H1 (cell line): ENCODE results near the gene GSTM2. TPM values are rescaled to one million over a fixed set of nuclear protein-coding genes. Genes with fewer than 3 reads are reported as not detected.
A peak's percentile ranks its signal among the peaks of the same experiment; 100 is the strongest.

Experiments
- CTCF ChIA-PET: fragments of 300-600 bp; sonication (Branson Sonifier 250); formaldehyde crosslinking; loops from one replicate; lab custom pipeline; 2021; ENCODE audit not compliant: partially characterized antibody; lab: Charles Lee
- POLR2A ChIA-PET: fragments of 300-600 bp; sonication (Branson Sonifier 250); formaldehyde crosslinking; loops from one replicate; lab custom pipeline; 2021; ENCODE audit warnings: inconsistent platforms; ENCODE audit not compliant: partially characterized antibody; lab: Charles Lee
- DNase-seq, 2 experiments: peaks; one replicate each; pipeline versions ENCODE4 v3.0.0 to v3.0.0-alpha.2; 2010 to 2022; ENCODE audit warnings: low spot score in 2 of 2, low read depth in 1 of 2, mixed read lengths in 1 of 2
- FAIRE-seq: peaks from 2 replicates; lab custom pipeline; 2011; peaks lifted over from hg19 to GRCh38; lab: Jason Lieb, UNC
- H2AFZ ChIP-seq: 2 replicates; pipeline ENCODE4 v1.8.1; 2012; ENCODE audit warnings: low read length, inconsistent platforms
- H2AK5ac ChIP-seq: 2 replicates; pipeline ENCODE4 v1.6.1; 2013; ENCODE audit warnings: low read depth, low read length
- H2BK120ac ChIP-seq: replicated peaks from 2 replicates; pipeline ENCODE3; 2013; ENCODE audit warnings: low read depth, low read length, inconsistent platforms
- H2BK12ac ChIP-seq: 2 replicates; pipeline ENCODE4 v1.6.1; 2013; ENCODE audit warnings: low read depth, low read length
- H2BK15ac ChIP-seq: 2 replicates; pipeline ENCODE4 v1.6.1; 2013; ENCODE audit warnings: low read length
- H2BK20ac ChIP-seq: 2 replicates; pipeline ENCODE4 v1.6.1; 2013; ENCODE audit warnings: low read length
- H2BK5ac ChIP-seq: 2 replicates; pipeline ENCODE4 v1.6.1; 2013; ENCODE audit warnings: low read depth, low read length
- H3K14ac ChIP-seq: 2 replicates; pipeline ENCODE4 v1.6.1; 2013; ENCODE audit warnings: inconsistent platforms; ENCODE audit not compliant: insufficient read length
- H3K18ac ChIP-seq: 2 replicates; pipeline ENCODE4 v1.6.1; 2013; ENCODE audit warnings: low read length; ENCODE audit errors: extremely low read depth
- H3K23ac ChIP-seq: 2 replicates; pipeline ENCODE4 v1.6.1; 2013; ENCODE audit warnings: inconsistent platforms; ENCODE audit not compliant: insufficient read length
- H3K23me2 ChIP-seq: 2 replicates; pipeline ENCODE4 v1.6.1; 2013; ENCODE audit warnings: low read depth, low read length
- H3K27ac ChIP-seq: 2 replicates; pipeline ENCODE4 v1.6.1; 2011; ENCODE audit warnings: low read depth, low read length, inconsistent platforms
- H3K27me3 ChIP-seq, 4 experiments: replicated peaks in 1 of 4; 1 replicate in 1 of 4; 2 replicates in 3 of 4; pipeline versions ENCODE4 v1.6.1 to v1.8.1; 2011 to 2013; ENCODE audit warnings: low read length in 3 of 4, mild to moderate bottlenecking in 3 of 4, inconsistent platforms in 2 of 4, mixed read lengths in 2 of 4, moderate library complexity in 1 of 4; ENCODE audit not compliant: control insufficient read depth in 3 of 4, insufficient read depth in 3 of 4; ENCODE audit errors: extremely low read depth in 1 of 4
- H3K36me3 ChIP-seq, 4 experiments: 2 replicates each; pipeline versions ENCODE4 v1.6.1 to v1.8.1; 2011 to 2013; ENCODE audit warnings: mild to moderate bottlenecking in 4 of 4, low read length in 3 of 4, moderate library complexity in 2 of 4, control low read depth in 1 of 4, inconsistent platforms in 1 of 4; ENCODE audit not compliant: insufficient read depth in 4 of 4, control insufficient read depth in 2 of 4
- H3K4ac ChIP-seq: replicated peaks from 2 replicates; pipeline ENCODE3; 2013; ENCODE audit warnings: low read length, low read depth, mixed read lengths, inconsistent platforms; ENCODE audit not compliant: insufficient read length
- H3K4me1 ChIP-seq, 4 experiments: replicated peaks in 1 of 4; 1 replicate in 1 of 4; 2 replicates in 3 of 4; pipeline versions ENCODE4 v1.6.1 to v1.8.1; 2011 to 2013; ENCODE audit warnings: low read length in 3 of 4, inconsistent platforms in 2 of 4, mixed read lengths in 1 of 4; ENCODE audit not compliant: insufficient read depth in 4 of 4, control insufficient read depth in 3 of 4
- H3K4me2 ChIP-seq, 2 experiments: 2 replicates each; pipeline versions ENCODE4 v1.6.1 to v1.8.1; 2011 to 2013; ENCODE audit warnings: low read depth in 2 of 2, low read length in 2 of 2, control low read depth in 1 of 2, inconsistent platforms in 1 of 2, mild to moderate bottlenecking in 1 of 2; ENCODE audit not compliant: insufficient read depth in 1 of 2
- H3K4me3 ChIP-seq, 4 experiments: fragments of 200-600, 300-600 bp in 1 of 4; sonication (generic), shearing (Covaris generic), sonication (Bioruptor Twin) in 1 of 4; 2 replicates each; pipeline versions ENCODE4 v1.5.1 to v1.8.1; 2011 to 2016; ENCODE audit warnings: low read length in 4 of 4, low read depth in 3 of 4, control low read depth in 2 of 4, inconsistent platforms in 2 of 4, mild to moderate bottlenecking in 2 of 4, mixed read lengths in 1 of 4, moderate library complexity in 1 of 4; ENCODE audit not compliant: insufficient read depth in 2 of 4; ENCODE audit errors: extremely low read depth in 1 of 4
- H3K56ac ChIP-seq: replicated peaks from 2 replicates; pipeline ENCODE3; 2013; ENCODE audit warnings: low read depth, mild to moderate bottlenecking, mixed read lengths, low read length, inconsistent platforms; ENCODE audit not compliant: insufficient read length
- H3K79me1 ChIP-seq: 2 replicates; pipeline ENCODE4 v1.6.1; 2013; ENCODE audit warnings: low read depth, low read length, control low read depth
- H3K79me2 ChIP-seq, 2 experiments: 2 replicates each; pipeline versions ENCODE4 v1.6.1 to v1.8.1; 2012 to 2013; ENCODE audit warnings: low read length in 2 of 2, mild to moderate bottlenecking in 2 of 2, inconsistent platforms in 1 of 2; ENCODE audit not compliant: insufficient read depth in 2 of 2, control insufficient read depth in 1 of 2
- H3K9ac ChIP-seq, 4 experiments: replicated peaks in 1 of 4; 1 replicate in 1 of 4; 2 replicates in 3 of 4; pipeline versions ENCODE4 v1.6.1 to v1.8.1; 2011 to 2013; ENCODE audit warnings: low read depth in 3 of 4, low read length in 3 of 4, control low read depth in 2 of 4, mild to moderate bottlenecking in 2 of 4, moderate library complexity in 2 of 4, inconsistent platforms in 1 of 4; ENCODE audit errors: extremely low read depth in 1 of 4
- H3K9me3 ChIP-seq, 2 experiments: 2 replicates each; pipeline versions ENCODE4 v1.6.1 to v1.8.1; 2012 to 2013; ENCODE audit warnings: mild to moderate bottlenecking in 2 of 2, moderate library complexity in 2 of 2, control low read depth in 1 of 2, inconsistent platforms in 1 of 2, low read depth in 1 of 2, low read length in 1 of 2, mixed read lengths in 1 of 2; ENCODE audit not compliant: insufficient read depth in 2 of 2
- H4K20me1 ChIP-seq, 2 experiments: replicated peaks in 1 of 2; 2 replicates each; pipeline versions ENCODE3 to v1.8.1; 2011 to 2013; ENCODE audit warnings: inconsistent platforms in 2 of 2, low read length in 2 of 2, mild to moderate bottlenecking in 1 of 2; ENCODE audit not compliant: insufficient read depth in 2 of 2, control insufficient read depth in 1 of 2
- H4K5ac ChIP-seq: 2 replicates; pipeline ENCODE4 v1.6.1; 2013; ENCODE audit warnings: low read length, low read depth, mixed read lengths, inconsistent platforms; ENCODE audit not compliant: insufficient read length
- H4K8ac ChIP-seq: 2 replicates; pipeline ENCODE4 v1.8.0; 2013; ENCODE audit warnings: mild to moderate bottlenecking, moderate library complexity, low read length, inconsistent platforms; ENCODE audit not compliant: insufficient read depth; ENCODE audit errors: extremely low read depth
- H4K91ac ChIP-seq: replicated peaks from 2 replicates; pipeline ENCODE3; 2013; ENCODE audit warnings: low read length, mixed read lengths, inconsistent platforms; ENCODE audit not compliant: insufficient read length
- SIN3A ChIP-seq, 2 experiments: IDR thresholded peaks in 1 of 2; conservative IDR thresholded peaks in 1 of 2; 2 replicates each; pipeline ENCODE4 v1.6.1; 2011 to 2012; ENCODE audit warnings: low read length in 2 of 2, improper control_type of control experiment in 1 of 2, low read depth in 1 of 2, mild to moderate bottlenecking in 1 of 2
- TAF1 ChIP-seq: IDR thresholded peaks from 2 replicates; pipeline ENCODE4 v1.6.1; 2011; ENCODE audit warnings: mild to moderate bottlenecking, low read depth, low read length
- WGBS, 2 experiments: shearing (Covaris generic) in 1 of 2; methylation state at CpG; one replicate each; pipeline versions ENCODE4 v1.1.6 to v1.1.7; 2013 to 2015; ENCODE audit warnings: low lambda C conversion rate in 2 of 2, mixed read lengths in 2 of 2, inconsistent platforms in 1 of 2, low coverage in 1 of 2, missing lambda C conversion rate in 1 of 2; ENCODE audit not compliant: insufficient replicate concordance in 2 of 2, insufficient coverage in 1 of 2, insufficient read length in 1 of 2; ENCODE audit errors: extremely low coverage in 1 of 2, missing lambda C conversion rate in 1 of 2; 5-methylcytosine and 5-hydroxymethylcytosine counted together
- long read RNA-seq, 2 experiments: library from RNA in 1 of 2; library from capped mRNA in 1 of 2; stranded (forward); transcript quantifications; one replicate each; pipeline ENCODE4 v2.0.0, GENCODE V29; 2021; ENCODE audit warnings: inconsistent platforms in 1 of 2
- polyA minus RNA-seq, 3 experiments: library from RNA; depleted of rRNA, polyadenylated mRNA; stranded (reverse); fragments of >200 nt; gene quantifications; 1 replicate in 2 of 3; 2 replicates in 1 of 3; pipeline ENCODE4 v1.2.3, GENCODE V29; 2011
- polyA plus RNA-seq, 7 experiments: library from polyadenylated mRNA; depleted of rRNA in 3 of 7; stranded (reverse) in 5 of 7; unstranded in 2 of 7; fragments of >200 nt in 5 of 7; fragments of 200-250 nt in 2 of 7; gene quantifications; 1 replicate in 5 of 7; 2 replicates in 1 of 7; 4 replicates in 1 of 7; pipeline versions ENCODE4 v1.2.1 to v1.2.3, GENCODE V29; 2011 to 2013; ENCODE audit warnings: missing spikeins in 2 of 7, mixed read lengths in 2 of 7
- total RNA-seq: library from RNA; stranded (reverse); fragmentation: NEBNext Ultra II Directional; extraction: Animal tissue kit (Norgen Biotek cat#: 25700); gene quantifications from 2 replicates; pipeline ENCODE4 v1.2.1, GENCODE V29; 2021
- TF ChIP-seq, protein P1 (sequence below): IDR thresholded peaks from 2 replicates; pipeline ENCODE4 v1.6.1; 2012; ENCODE audit warnings: inconsistent platforms

The GSTM2 gene
- total RNA-seq (9.6 and 12.2 TPM in 2 replicates), polyA plus RNA-seq (2011; rRNA removed) (20.7 and 23.1 TPM in 2 replicates), polyA minus RNA-seq (2011; rRNA and poly(A)+ RNA removed) (9.3 and 11.2 TPM in 2 replicates)
- 19.4 TPM for polyA plus RNA-seq (2011; cell fraction: cytosol; rRNA removed)
- 52.6 TPM for polyA plus RNA-seq (2011; cell fraction: nucleus; rRNA removed)
- 15.0 to 24.0 TPM (median 21.6 TPM) in 4 replicates for polyA plus RNA-seq (2012, experiment 1 of 2)
- polyA plus RNA-seq (2012, experiment 2 of 2) = 20.0 TPM
- polyA plus RNA-seq (2013, experiment 1 of 2) = 14.5 TPM
- 14.1 TPM for polyA plus RNA-seq (2013, experiment 2 of 2)
- 3.3 TPM for polyA minus RNA-seq (2011; cell fraction: cytosol; rRNA and poly(A)+ RNA removed)
- 14.2 TPM for polyA minus RNA-seq (2011; cell fraction: nucleus; rRNA and poly(A)+ RNA removed)
- long read RNA-seq, experiment 1, transcript GSTM2-201 (8 exons, 1,157 nt) = major isoform, 6 of 6 reads
- long read RNA-seq, experiment 1, partial matches to known transcripts = 0 of 6 reads
- long read RNA-seq, experiment 1, other reads (novel, unspliced or antisense) = 0 of 6 reads
- long read RNA-seq, experiment 2, transcript GSTM2-201 (8 exons, 1,157 nt) = major isoform, 9 of 9 reads
- long read RNA-seq, experiment 2, partial matches to known transcripts = 0 of 9 reads
- long read RNA-seq, experiment 2, other reads (novel, unspliced or antisense) = 0 of 9 reads

- H3K4ac ChIP-seq = no peak within 1 kb of the TSS
- H3K79me2 ChIP-seq = no peaks in the 10 kb centered on the region
- no peaks in the 10 kb centered on the region for H3K9me3 ChIP-seq
- H2BK5ac ChIP-seq = no peak within 1 kb of the TSS
- H3K27ac ChIP-seq = no peak within 1 kb of the TSS
- H2AFZ ChIP-seq = peak within 1 kb of the TSS; percentile 90
- no peak within 1 kb of the TSS for H2BK15ac ChIP-seq
- H4K5ac ChIP-seq = peak within 1 kb of the TSS; percentile 48
- whole genome bisulfite sequencing, 2 experiments = 16% methylated on average over 22 of the region's 22 CpGs; no CpG with 5 or more reads in 1 of the 2 experiments
- peak; percentile 29 to 93 for DNase-seq
- peaks cover 0 to 6% (median 5%) of the 10 kb centered on the region in 4 experiments; a peak in 5 of 7 replicates for H3K4me1 ChIP-seq
- no peak within 1 kb of the TSS for H2BK120ac ChIP-seq
- no peak within 1 kb of the TSS for H2BK20ac ChIP-seq
- 0 out of 2 replicates have a peak, but pooled peaks have one; percentile 15 for TF ChIP-seq TAF1
- TF ChIP-seq, protein P1, sequence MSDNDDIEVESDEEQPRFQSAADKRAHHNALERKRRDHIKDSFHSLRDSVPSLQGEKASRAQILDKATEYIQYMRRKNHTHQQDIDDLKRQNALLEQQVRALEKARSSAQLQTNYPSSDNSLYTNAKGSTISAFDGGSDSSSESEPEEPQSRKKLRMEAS = no peak; the same call in 1 of the 2 replicates
- peak in 1 of 2 experiments; percentile 22; a peak in 1 of 4 replicates for TF ChIP-seq SIN3A (conservative IDR thresholded peaks at IDR 0.05 in 1 of 2, IDR thresholded peaks at IDR 0.05 in 1 of 2; ENCODE audit: low read depth in 1 of 2, low read length in 2 of 2)
- TF ChIP-seq, all 59 proteins: peak for 2
- H2BK12ac ChIP-seq = no peak within 1 kb of the TSS
- no peaks in the 10 kb centered on the region for H4K20me1 ChIP-seq
- peaks cover 4% of the 10 kb centered on the region; the same call in 1 of the 2 replicates for H3K23me2 ChIP-seq
- no peak within 1 kb of the TSS for H3K9ac ChIP-seq
- H3K4me2 ChIP-seq = peak within 1 kb of the TSS; percentile 62 to 65
- no peak within 1 kb of the TSS for H4K8ac ChIP-seq
- no peak within 1 kb of the TSS for H2AK5ac ChIP-seq
- H3K56ac ChIP-seq = no peak within 1 kb of the TSS
- FAIRE-seq = no peak
- H3K18ac ChIP-seq = peak within 1 kb of the TSS; percentile 48
- POLR2A ChIA-PET = interaction anchor here (0.6 to 1.9 kb wide), 3 partner anchors 12 to 42 kb away, joined by 3 to 4 read pairs (median 3); partner anchors contain the start of genes GSTM1 and GSTM4
- no peak within 1 kb of the TSS for H3K23ac ChIP-seq
- no peaks in the 10 kb centered on the region for H3K27me3 ChIP-seq
- H3K14ac ChIP-seq = no peak within 1 kb of the TSS
- no peak within 1 kb of the TSS for H4K91ac ChIP-seq
- no peaks in the 10 kb centered on the region for H3K36me3 ChIP-seq
- no peaks in the 10 kb centered on the region for H3K79me1 ChIP-seq
- peak within 1 kb of the TSS; percentile 34 to 59 (median 40); a peak in 7 of 8 replicates for H3K4me3 ChIP-seq
- CTCF ChIA-PET = interaction anchor here (0.8 to 1.6 kb wide), 4 partner anchors 18 to 37 kb away, joined by 3 to 7 read pairs (median 5); no protein-coding TSS in a partner anchor
These were observed at the start of gene GSTM2 for GRCh38 chr1:109667452-109668122. TSS of gene GSTM2 (plus strand) at chr1:109668057. CDS start at chr1:109668116, 59 bp downstream.
